GM10266 (cell line): Measurements from ENCODE around the gene ZNF112.
"Not testable (repeated sequence)": the region's sequence is repeated elsewhere in the genome, so short reads cannot be mapped to it uniquely, and the experiment has no call there.

Source experiments
- DNase-seq: peaks from one replicate; pipeline ENCODE4 v3.0.0; 2012; ENCODE audit errors: extremely low spot score
- CTCF ChIP-seq: IDR thresholded peaks from 2 replicates; pipeline ENCODE4 v1.5.1; 2012; ENCODE audit warnings: mild to moderate bottlenecking, low read depth; ENCODE audit not compliant: control insufficient read depth, insufficient read depth; ENCODE audit errors: missing control alignments

Gene ZNF112

GRCh38 chr19:44345959-44346358, 10.5 kb downstream of the ZNF112 start:
- DNase-seq: no peak
- no peak for TF ChIP-seq CTCF

- no peak for DNase-seq
- no peak for TF ChIP-seq CTCF
Observed at GRCh38 chr19:44344255-44344654, 12.2 kb downstream of the ZNF112 start.

- DNase-seq: no peak
- TF ChIP-seq CTCF: no peak
Observed at GRCh38 chr19:44341794-44342193, 14.7 kb downstream of the ZNF112 start.

- DNase-seq: not testable (repeated sequence)
Observed at GRCh38 chr19:44334639-44335038, 21.8 kb downstream of the ZNF112 start.

GRCh38 chr19:44332145-44332544, 24.3 kb downstream of the ZNF112 start:
- no peak for TF ChIP-seq CTCF
- no peak for DNase-seq

- no peak for DNase-seq
- no peak for TF ChIP-seq CTCF
Observed at GRCh38 chr19:44315883-44316282, 40.6 kb downstream of the ZNF112 start.

- TF ChIP-seq CTCF: no peak
- no peak for DNase-seq
Observed at GRCh38 chr19:44313231-44313630, 43.2 kb downstream of the ZNF112 start.

- TF ChIP-seq CTCF: no peak
- DNase-seq: no peak
Observed at GRCh38 chr19:44308011-44308410, 48.5 kb downstream of the ZNF112 start.
